Effector memory CD4-positive, alpha-beta T cell (primary cell): ENCODE measurements around the gene SGK2.

ENCODE experiments used
- DNase-seq, 3 donors: peaks; one replicate each; pipeline ENCODE4 v3.0.0-alpha.2; 2020
- H3K27ac ChIP-seq: 2 replicates; pipeline ENCODE4 v1.7.0; 2013; ENCODE audit warnings: mild to moderate bottlenecking, low read length, moderate library complexity; ENCODE audit not compliant: insufficient read depth, poor library complexity, severe bottlenecking
- H3K27me3 ChIP-seq: replicated peaks from 2 replicates; pipeline ENCODE4 v1.7.0; 2013; ENCODE audit warnings: mild to moderate bottlenecking, low read length; ENCODE audit not compliant: insufficient read depth, control insufficient read depth, poor library complexity, severe bottlenecking
- H3K36me3 ChIP-seq: 2 replicates; pipeline ENCODE4 v1.7.0; 2013; ENCODE audit warnings: mild to moderate bottlenecking, low read length, moderate library complexity; ENCODE audit not compliant: control insufficient read depth, insufficient read depth
- H3K4me1 ChIP-seq: 2 replicates; pipeline ENCODE4 v1.7.0; 2013; ENCODE audit warnings: low read length, mild to moderate bottlenecking; ENCODE audit not compliant: control insufficient read depth, insufficient read depth, poor library complexity, severe bottlenecking
- H3K4me3 ChIP-seq: 2 replicates; pipeline ENCODE4 v1.7.0; 2013; ENCODE audit warnings: low read length, low read depth, mild to moderate bottlenecking; ENCODE audit not compliant: insufficient read depth, poor library complexity, severe bottlenecking
- H3K9me3 ChIP-seq: 2 replicates; pipeline ENCODE4 v1.7.0; 2013; ENCODE audit warnings: mild to moderate bottlenecking, low read length, moderate library complexity; ENCODE audit not compliant: control insufficient read depth

The SGK2 gene

DNA sequence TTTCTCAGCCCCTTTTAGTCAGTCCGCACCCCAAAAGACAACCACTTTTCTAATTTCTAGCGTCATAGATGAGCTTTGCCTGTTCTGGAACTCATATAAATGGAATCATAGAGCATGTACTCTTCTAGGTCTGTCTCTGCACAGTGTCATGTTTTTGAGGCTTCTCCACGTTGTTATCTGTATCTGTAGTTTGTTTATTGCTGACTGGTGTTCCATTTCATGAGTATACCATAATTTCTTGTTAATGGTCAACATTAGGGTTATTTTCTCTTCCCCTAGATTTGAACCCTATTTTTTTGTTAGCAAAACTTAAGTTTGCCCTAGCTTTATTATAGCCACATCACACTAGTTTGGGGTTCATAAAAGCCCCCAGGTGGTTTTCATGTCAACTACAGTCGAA lies 16.2 kb upstream of the SGK2 start:
- Histone ChIP-seq H3K27ac (no peak overlapping the region), H3K27me3 (no peaks in the 10 kb centered on the region), H3K9me3 (no peaks in the 10 kb centered on the region), H3K36me3 (no peaks in the 10 kb centered on the region), H3K4me1 (no peaks in the 10 kb centered on the region), H3K4me3 (no peak overlapping the region)
- no peak for DNase-seq

DNA sequence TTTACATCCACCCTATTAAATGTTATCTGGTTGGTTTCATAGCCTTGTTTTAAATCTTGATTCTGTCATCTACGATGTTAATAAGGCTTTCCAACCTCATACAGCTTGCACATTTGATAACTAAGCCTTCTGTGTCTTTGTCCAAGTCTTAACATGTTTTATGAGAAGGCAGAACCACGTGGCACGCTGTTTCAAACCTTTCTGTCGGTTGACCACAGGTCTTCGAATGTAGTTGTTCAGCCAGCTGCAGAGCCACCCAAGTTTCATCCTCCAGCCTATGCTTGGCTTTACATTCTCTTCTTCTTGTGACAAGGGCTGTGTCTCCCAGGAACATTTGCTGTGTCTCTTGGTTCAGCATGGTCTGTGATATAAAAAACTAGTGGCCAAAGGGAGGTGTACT lies 15.7 kb upstream of the SGK2 start:
- Histone ChIP-seq H3K9me3 (no peaks in the 10 kb centered on the region), H3K27ac (no peak overlapping the region), H3K4me1 (no peaks in the 10 kb centered on the region), H3K4me3 (no peak overlapping the region), H3K27me3 (no peaks in the 10 kb centered on the region), H3K36me3 (no peaks in the 10 kb centered on the region)
- no peak for DNase-seq

DNA sequence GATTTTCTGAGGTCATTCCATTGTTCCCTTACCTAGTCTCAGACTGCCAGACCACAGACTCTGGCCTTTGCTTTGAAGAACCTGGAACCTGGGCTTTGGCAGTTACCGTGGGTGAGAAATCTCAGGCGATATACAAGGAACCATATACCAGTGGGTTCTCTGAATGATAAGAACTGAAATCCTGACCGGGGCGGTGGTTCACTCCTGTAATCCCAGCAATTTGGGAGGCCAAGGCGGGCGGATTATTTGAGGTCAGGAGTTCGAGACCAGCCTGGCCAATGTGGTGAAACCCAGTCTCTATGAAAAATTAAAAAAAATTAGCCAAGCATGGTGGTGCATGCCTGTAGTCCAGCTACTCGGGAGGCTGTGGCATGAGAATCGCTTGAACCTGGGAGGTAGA lies 14.3 kb upstream of the SGK2 start:
- no peak overlapping the region for H3K27ac ChIP-seq
- no peaks in the 10 kb centered on the region for H3K27me3 ChIP-seq
- H3K4me3 ChIP-seq, result no peak overlapping the region
- no peaks in the 10 kb centered on the region for H3K36me3 ChIP-seq
- H3K4me1 ChIP-seq, result no peaks in the 10 kb centered on the region
- no peak for DNase-seq
- H3K9me3 ChIP-seq, result no peaks in the 10 kb centered on the region

DNA sequence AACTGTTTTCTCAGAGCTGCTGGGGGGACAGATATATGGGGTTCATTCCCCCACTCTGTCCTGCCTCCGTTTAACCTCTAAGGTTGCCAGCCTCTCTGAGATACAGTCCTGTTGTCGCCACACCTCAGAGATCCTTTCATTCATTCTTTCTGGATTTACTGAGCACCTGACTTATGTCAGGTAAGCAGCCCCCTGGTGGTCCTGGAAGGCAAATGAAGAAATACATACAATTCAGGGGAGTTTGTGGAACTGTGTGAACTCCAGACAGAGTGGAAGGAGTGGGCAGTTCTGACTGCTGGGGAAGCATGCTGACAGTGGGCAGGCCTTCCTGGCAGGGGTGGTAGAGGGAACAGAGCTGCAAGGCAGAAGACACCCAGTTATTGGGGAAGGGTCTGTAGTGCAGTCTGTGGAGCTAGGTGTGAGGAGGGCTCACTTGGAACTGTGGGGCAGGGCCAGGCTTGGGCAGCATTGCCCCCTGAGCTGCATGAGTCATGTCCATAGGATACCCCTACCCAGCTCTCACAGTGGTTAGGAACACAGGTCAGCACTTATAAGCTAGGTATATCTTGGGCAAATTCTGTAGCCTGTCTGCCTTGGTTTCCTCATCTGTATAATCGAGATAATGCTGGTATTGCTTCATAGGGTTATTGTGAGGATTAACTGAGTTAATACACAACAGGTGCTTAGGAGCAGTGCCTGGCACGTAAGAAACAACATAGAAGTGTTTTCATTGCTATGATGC lies 12.8 kb upstream of the SGK2 start:
- Histone ChIP-seq H3K4me1 (no peaks in the 10 kb centered on the region), H3K27me3 (no peaks in the 10 kb centered on the region), H3K4me3 (no peak overlapping the region), H3K36me3 (no peaks in the 10 kb centered on the region), H3K27ac (no peak overlapping the region), H3K9me3 (no peaks in the 10 kb centered on the region)
- no peak for DNase-seq

DNA sequence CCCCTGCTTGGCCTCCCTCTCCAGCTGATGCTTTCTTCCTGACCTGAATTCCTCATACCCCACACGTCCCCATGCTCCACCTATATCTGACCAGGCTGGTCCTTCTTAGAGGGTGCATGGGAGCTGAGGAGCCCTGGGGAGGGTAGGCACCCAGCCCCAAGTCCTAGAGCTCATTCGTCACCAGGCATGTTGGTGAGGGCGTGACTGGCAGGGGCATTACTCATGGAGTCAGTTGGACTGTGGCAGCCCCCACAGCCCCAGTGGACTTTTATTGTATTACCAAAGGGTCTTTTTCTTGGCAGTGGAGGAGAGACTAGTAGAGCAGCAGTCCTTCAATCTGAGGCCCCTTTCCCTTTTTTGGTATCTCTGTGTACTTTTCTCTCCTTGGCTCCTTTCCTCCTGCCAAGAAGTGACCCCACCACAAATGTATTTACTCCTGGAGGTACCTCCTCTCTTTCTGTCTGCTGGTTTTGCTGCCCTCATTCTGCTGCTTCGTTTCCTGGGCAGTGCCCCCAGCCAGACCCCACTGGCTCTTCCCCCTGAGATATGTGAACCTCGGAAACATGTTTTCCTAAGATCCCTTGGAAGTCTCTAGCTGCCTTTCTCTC lies 10.4 kb upstream of the SGK2 start:
- H3K9me3 ChIP-seq, result no peaks in the 10 kb centered on the region
- no peak overlapping the region for H3K4me3 ChIP-seq
- H3K27ac ChIP-seq, result no peak overlapping the region
- DNase-seq, result no peak
- no peaks in the 10 kb centered on the region for H3K4me1 ChIP-seq
- no peaks in the 10 kb centered on the region for H3K36me3 ChIP-seq
- H3K27me3 ChIP-seq, result no peaks in the 10 kb centered on the region

DNA sequence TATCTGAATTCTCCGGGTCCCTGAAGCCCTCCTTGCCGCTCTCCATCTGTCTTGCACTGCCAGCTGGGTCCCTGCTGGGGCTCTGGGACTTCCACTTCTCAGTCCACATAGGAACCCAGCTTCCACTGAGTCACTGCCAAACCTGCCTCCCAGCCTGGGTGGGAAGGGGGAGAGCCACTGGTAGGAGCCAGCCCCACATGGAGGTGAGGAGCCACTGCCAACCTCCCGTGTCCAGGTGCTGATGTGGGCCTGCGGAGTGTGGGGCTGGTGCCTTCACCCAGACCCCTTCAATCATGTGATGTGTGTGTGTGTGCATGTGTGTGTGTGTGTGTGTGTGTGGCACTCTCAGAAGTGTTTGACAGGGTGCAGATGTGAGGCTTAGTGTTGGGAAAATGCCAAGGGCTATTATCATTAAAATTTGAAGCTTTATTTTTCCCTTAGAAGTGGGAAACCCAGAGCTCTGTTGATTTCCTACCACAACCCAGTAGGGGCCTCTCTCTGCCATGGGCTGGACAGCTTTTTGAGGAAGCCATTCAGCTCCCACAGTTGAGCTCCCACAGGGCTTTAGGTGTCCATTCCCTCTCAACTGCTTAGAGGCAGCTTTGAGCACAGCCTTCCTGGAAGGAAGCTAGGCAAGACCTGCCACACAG lies 9.3 kb upstream of the SGK2 start:
- no peaks in the 10 kb centered on the region for H3K36me3 ChIP-seq
- no peaks in the 10 kb centered on the region for H3K4me1 ChIP-seq
- H3K27me3 ChIP-seq, result no peaks in the 10 kb centered on the region
- no peak for DNase-seq
- no peaks in the 10 kb centered on the region for H3K9me3 ChIP-seq
- no peak overlapping the region for H3K4me3 ChIP-seq
- no peak overlapping the region for H3K27ac ChIP-seq

DNA sequence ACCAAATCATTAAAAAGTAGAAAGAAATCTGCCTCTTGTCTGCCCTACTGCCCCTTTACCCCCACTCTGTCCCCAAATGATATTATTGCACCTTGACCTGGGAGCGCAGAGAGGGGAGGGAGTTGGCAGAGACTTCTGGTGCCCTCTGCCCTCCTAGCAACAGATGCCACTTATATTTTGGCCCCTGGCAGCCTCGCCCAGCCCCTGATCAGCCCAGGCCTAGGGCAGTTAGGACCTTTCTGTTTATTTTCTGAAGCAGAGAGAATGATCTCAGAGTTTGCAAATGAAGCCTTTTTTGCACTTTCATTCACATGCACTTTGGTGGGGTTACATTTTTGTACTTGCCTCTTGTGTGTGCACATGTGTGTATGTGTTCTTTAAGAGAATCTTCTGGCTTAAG lies 8.4 kb upstream of the SGK2 start:
- H3K27me3 ChIP-seq, result no peaks in the 10 kb centered on the region
- H3K9me3 ChIP-seq, result no peaks in the 10 kb centered on the region
- H3K36me3 ChIP-seq, result no peaks in the 10 kb centered on the region
- H3K4me1 ChIP-seq, result no peaks in the 10 kb centered on the region
- H3K27ac ChIP-seq, result no peak overlapping the region
- no peak for DNase-seq
- H3K4me3 ChIP-seq, result no peak overlapping the region

DNA sequence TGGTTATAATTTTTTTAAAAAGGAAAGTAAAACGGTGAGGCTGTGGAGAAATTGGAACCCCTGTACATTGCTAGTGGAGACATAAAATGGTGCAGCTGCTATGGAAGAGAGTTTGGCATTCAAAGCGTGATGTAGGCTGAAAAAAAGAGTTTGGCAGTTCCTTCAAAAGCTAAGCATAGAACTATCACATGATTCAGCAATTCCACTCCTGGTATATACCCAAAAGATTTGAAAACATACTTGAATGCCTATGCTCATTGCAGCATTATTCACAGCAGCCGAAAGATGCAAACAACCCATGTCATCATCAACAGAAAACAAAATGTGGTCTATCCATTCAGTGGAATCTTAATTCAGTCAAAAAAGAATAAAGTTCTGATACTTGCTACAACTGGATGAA lies 4.5 kb upstream of the SGK2 start:
- H3K27me3 ChIP-seq, result no peaks in the 10 kb centered on the region
- no peak for DNase-seq
- H3K4me1 ChIP-seq, result no peaks in the 10 kb centered on the region
- no peak overlapping the region for H3K4me3 ChIP-seq
- H3K27ac ChIP-seq, result no peak overlapping the region
- no peaks in the 10 kb centered on the region for H3K36me3 ChIP-seq
- no peaks in the 10 kb centered on the region for H3K9me3 ChIP-seq

DNA sequence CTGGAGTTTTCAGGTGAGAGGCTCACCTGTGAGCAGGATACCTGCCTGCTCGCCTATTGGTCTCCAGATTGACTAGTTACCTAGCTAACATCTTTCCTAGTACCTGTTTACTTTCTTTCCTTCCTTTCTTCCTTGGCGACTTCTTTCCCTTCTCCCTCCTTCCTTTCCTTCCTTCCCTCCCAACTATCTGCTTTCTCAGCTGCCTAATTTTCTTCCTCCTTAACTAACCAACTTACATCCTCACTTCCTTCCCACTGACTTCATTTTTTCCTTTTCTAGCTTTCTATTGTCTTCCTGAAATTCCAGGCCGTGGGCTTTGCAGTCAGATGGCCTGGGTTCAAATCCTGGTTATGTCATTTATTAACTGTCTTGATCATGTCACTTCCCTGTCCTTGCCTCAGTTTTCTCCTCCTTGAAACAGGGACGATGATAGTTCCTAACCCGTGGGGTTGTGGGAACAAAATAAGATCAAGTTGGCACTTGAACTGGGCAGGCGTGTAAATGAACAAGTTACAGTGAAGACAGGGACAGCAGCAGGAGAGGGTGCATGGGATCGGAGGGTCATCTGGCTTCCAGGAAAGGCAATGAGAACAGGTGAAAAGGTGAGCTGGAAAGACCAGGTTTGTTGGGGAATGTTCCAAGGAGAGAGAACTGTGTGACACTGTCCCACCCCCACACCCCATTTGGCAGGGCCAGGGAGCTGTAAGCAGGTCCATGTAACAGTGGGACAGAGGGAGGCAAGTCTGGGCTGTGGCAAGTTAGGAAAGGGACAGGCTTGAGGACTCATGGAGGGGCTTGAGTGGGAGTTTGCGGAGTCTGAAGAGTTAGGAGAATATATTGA lies 540 bp downstream of the SGK2 start:
- no peaks in the 10 kb centered on the region for H3K9me3 ChIP-seq
- no peak for DNase-seq
- no peaks in the 10 kb centered on the region for H3K4me1 ChIP-seq
- no peak overlapping the region for H3K4me3 ChIP-seq
- no peaks in the 10 kb centered on the region for H3K36me3 ChIP-seq
- no peaks in the 10 kb centered on the region for H3K27me3 ChIP-seq
- H3K27ac ChIP-seq, result no peak overlapping the region

DNA sequence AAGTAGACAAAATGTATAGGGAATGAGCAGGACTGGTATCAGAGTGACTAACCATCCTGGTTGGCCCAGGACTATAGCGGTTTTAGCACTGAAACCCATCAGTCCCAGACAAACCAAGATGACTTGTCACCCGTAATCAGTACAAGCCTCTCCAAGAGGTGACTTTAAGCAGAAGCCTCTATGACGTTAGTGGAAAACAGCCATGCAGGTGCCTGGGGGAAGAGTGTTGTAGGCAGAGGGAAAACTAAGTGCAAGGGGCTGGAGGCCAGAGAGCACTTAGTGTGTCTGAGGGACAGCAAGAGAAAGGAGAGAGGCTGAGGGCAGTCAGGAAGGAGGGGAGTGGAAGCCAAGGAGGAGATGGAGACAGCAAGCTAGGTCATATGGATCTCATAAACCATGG lies 2.1 kb downstream of the SGK2 start:
- no peaks in the 10 kb centered on the region for H3K27me3 ChIP-seq
- no peaks in the 10 kb centered on the region for H3K4me1 ChIP-seq
- no peaks in the 10 kb centered on the region for H3K9me3 ChIP-seq
- H3K36me3 ChIP-seq, result no peaks in the 10 kb centered on the region
- H3K4me3 ChIP-seq, result no peak overlapping the region
- no peak for DNase-seq
- no peak overlapping the region for H3K27ac ChIP-seq
